Measurements from ENCODE around the gene NEDD8.
A peak's percentile ranks its signal among the peaks of the same experiment; 100 is the strongest.

NEDD8 gene

DNA sequence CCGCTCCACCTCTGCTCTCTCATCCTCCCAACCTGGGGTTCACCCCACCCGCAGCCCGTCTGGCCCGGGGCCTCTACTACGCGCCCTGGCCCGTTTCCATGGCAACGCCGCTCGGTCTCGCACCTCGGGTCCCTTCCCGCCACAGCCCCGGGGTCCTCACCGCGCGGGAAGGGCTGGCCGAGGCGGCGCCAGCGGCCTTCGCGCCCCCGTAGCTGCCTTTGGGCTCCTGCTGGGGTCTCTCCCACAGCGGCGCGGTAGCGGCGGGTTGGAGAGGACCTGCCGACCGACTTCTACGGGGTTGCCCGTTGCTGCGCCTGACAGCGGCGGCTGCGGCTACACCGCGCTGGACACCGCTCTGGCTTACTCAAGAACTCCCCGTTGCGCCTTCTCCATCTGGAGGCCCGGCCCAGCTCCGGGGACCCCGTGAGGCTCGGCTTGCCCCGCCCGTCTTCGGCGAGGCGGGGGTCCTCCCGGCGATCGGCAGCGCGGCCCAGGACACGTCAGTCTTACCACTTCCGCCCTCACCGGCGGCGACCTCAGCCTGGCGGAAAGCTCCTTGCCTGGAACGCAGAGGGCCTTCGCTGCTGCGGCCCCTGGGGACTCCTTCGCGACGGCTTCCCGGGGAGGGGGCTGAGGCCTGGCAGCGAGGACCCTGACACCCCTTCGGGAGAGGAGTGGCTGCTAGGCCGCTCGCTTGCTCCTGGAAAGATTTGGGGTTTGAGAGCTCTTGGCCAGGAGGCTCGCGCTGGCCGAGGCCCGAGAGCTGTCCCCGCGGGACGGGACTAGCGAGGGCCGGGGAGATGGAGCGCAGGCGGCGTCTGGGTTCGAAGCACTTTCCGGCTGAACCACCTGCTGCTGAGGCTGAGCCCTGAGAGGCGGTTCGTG lies 36.7 kb downstream of the NEDD8 start, which contains the start of gene TM9SF1:
Gene TM9SF1, minus strand, starts transcription at position 256 of the 885 bp plus-strand sequence. CDS start 422 bp downstream, outside the sequence.
- TF ChIP-seq SP1 (IDR thresholded peaks at IDR 0.05) (no peak), L3MBTL2 (conservative IDR thresholded peaks at IDR 0.05) (peak; percentile 100), PKNOX1 (IDR thresholded peaks at IDR 0.05) (peak; percentile 72), ELF4 (IDR thresholded peaks at IDR 0.05) (peak; percentile 95), TARDBP (IDR thresholded peaks at IDR 0.05) (no peak)
- POLR2A ChIA-PET: interaction anchor here (0.7 to 2.6 kb wide), 26 partner anchors 8 to 246 kb away, joined by 3 to 33 read pairs (median 6); partner anchors contain the start of genes CARMIL3, CHMP4A, DCAF11 and EMC9
- peak; percentile 90 for DNase-seq (ENCODE audit: extremely low spot score)
- CTCF ChIA-PET: interaction anchor here (0.9 to 1.6 kb wide), 3 partner anchors 35 to 236 kb away, joined by 3 to 4 read pairs (median 3); partner anchors contain the start of gene IRF9

GRCh38 chr14:24194873-24195185 lies 37.3 kb downstream of the NEDD8 start:
- CTCF ChIA-PET: interaction anchor here (1.6 kb wide), 1 partner anchor 237 kb away, joined by 3 read pairs; no protein-coding TSS in a partner anchor
- POLR2A ChIA-PET: interaction anchor here (0.9 to 2.6 kb wide), 10 partner anchors 7 to 101 kb away, joined by 3 to 33 read pairs (median 10); partner anchors contain the start of genes CHMP4A, DCAF11, EMC9 and NRL
- TF ChIP-seq SP1 (IDR thresholded peaks at IDR 0.05): no peak
- TF ChIP-seq ELF4 (IDR thresholded peaks at IDR 0.05): no peak
- TF ChIP-seq NFRKB (IDR thresholded peaks at IDR 0.05): no peak
- TF ChIP-seq L3MBTL2 (conservative IDR thresholded peaks at IDR 0.05): no peak
- no peak for TF ChIP-seq BHLHE40 (IDR thresholded peaks at IDR 0.05; ENCODE audit: borderline replicate concordance)
- TF ChIP-seq ARNT (IDR thresholded peaks at IDR 0.05): no peak
- no peak for TF ChIP-seq TARDBP (IDR thresholded peaks at IDR 0.05)
- no peak for TF ChIP-seq FOXA1 (IDR thresholded peaks at IDR 0.05)
- no peak for TF ChIP-seq CTBP1 (IDR thresholded peaks at IDR 0.05; ENCODE audit: borderline replicate concordance)
- no peak for TF ChIP-seq SUZ12 (IDR thresholded peaks at IDR 0.05)
- TF ChIP-seq FOXM1 (IDR thresholded peaks at IDR 0.05; ENCODE audit: borderline replicate concordance): no peak
- no peak for TF ChIP-seq ZNF384 (IDR thresholded peaks at IDR 0.05)
- TF ChIP-seq FOXK2 (IDR thresholded peaks at IDR 0.05): no peak
- TF ChIP-seq HDGF (IDR thresholded peaks at IDR 0.05; ENCODE audit: borderline replicate concordance): no peak
- TF ChIP-seq LEF1 (IDR thresholded peaks at IDR 0.05; ENCODE audit: borderline replicate concordance): no peak
- TF ChIP-seq PKNOX1 (IDR thresholded peaks at IDR 0.05): no peak
- no peak for DNase-seq (ENCODE audit: extremely low spot score)

DNA sequence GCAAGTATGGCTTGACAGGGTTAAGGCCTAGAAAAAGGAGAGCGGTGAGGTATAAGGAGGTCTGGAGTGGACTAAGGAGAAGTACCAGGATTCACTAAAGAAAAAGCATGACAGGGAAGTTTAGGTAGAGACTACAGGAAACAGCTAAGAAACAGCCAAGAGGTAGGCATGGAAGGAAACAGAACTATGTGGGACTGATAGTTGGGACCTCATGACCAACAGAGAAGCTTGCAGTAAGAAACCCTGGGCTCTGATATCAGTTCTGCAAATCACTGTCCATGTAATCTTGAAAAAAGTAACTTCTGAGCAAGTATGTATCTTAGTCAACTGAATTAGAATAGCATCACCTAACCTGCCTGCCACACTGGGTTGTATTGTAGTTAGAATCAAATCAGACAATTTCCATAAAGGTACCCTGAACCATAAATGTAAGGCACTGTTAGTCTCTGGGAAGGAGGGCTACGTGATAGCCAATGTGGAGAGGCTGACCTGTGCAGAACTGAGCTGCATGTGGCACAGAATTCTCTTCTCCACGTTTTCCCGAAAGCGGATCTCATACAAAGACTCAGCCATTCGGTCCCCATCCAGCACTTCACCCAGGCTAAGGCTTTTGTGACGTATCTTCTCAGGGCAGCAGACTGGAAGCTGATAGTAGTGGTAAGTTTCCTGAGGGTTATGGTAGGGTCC lies 37.8 kb downstream of the NEDD8 start:
- ChIA-PET POLR2A (interaction anchor here (0.7 to 2.6 kb wide), 7 partner anchors 9 to 80 kb away, joined by 3 to 16 read pairs (median 14); partner anchors contain the start of genes CHMP4A, DCAF11, EMC9 and NRL), CTCF (interaction anchor here (1.6 kb wide), 1 partner anchor 237 kb away, joined by 3 read pairs; no protein-coding TSS in a partner anchor)
- TF ChIP-seq FOXK2 (IDR thresholded peaks at IDR 0.05) (no peak), SUZ12 (IDR thresholded peaks at IDR 0.05) (no peak), ZNF384 (IDR thresholded peaks at IDR 0.05) (no peak), TARDBP (IDR thresholded peaks at IDR 0.05) (no peak), FOXA1 (IDR thresholded peaks at IDR 0.05) (no peak)
- no peak for DNase-seq (ENCODE audit: extremely low spot score)

DNA sequence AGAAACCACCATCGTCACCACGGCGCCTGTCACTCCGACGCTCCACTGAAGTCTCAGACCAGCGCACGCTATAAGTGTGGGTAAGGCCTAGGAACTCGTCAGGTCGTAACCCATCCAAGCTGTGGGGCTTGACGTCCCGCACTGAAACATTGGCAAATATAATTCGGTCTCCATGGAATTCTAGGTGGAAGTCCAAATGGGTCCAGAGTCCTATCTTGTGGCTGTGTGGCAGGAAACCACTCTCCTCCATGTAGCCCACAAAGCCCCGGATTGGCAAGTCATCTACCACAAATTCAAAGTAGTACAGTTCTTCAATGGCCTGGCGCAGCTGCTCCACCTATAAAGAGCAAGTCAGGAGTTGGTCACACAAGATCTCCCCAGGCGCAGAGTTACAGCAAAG lies 39.2 kb downstream of the NEDD8 start:
- CTCF ChIA-PET: no interaction called here
- DNase-seq (ENCODE audit: extremely low spot score): no peak
- no peak for TF ChIP-seq TARDBP (IDR thresholded peaks at IDR 0.05)
- TF ChIP-seq FOXA1 (IDR thresholded peaks at IDR 0.05): no peak
- no peak for TF ChIP-seq ARNT (IDR thresholded peaks at IDR 0.05)
- TF ChIP-seq HDGF (IDR thresholded peaks at IDR 0.05; ENCODE audit: borderline replicate concordance): no peak
- no peak for TF ChIP-seq ZNF384 (IDR thresholded peaks at IDR 0.05)
- TF ChIP-seq PKNOX1 (IDR thresholded peaks at IDR 0.05): no peak
- no peak for TF ChIP-seq FOXM1 (IDR thresholded peaks at IDR 0.05; ENCODE audit: borderline replicate concordance)
- no peak for TF ChIP-seq FOXK2 (IDR thresholded peaks at IDR 0.05)
- TF ChIP-seq ELF4 (IDR thresholded peaks at IDR 0.05): no peak
- TF ChIP-seq BHLHE40 (IDR thresholded peaks at IDR 0.05; ENCODE audit: borderline replicate concordance): no peak
- no peak for TF ChIP-seq CTBP1 (IDR thresholded peaks at IDR 0.05; ENCODE audit: borderline replicate concordance)
- TF ChIP-seq LEF1 (IDR thresholded peaks at IDR 0.05; ENCODE audit: borderline replicate concordance): no peak
- TF ChIP-seq SUZ12 (IDR thresholded peaks at IDR 0.05): no peak
- TF ChIP-seq L3MBTL2 (conservative IDR thresholded peaks at IDR 0.05): no peak
- TF ChIP-seq SP1 (IDR thresholded peaks at IDR 0.05): no peak
- TF ChIP-seq NFRKB (IDR thresholded peaks at IDR 0.05): no peak
- POLR2A ChIA-PET: no interaction called here

DNA sequence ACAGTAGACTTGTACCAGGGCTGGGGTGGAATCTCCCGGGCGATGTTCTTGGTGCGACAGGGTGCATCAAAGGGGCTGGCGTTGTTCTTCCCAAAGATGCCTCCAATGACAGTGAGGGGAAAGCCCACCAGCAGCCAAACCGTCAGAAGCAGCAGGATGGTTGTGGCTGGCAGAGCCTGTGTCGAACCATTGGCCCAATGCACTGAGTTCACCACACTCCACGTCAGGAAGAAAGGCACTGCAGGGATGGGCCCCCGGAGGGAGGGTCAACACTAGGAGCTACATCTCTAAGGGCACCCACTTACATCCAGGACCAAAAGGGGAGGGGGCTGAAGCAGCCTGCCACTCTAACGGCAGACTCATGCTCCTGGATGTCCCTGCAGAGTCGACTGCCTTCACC lies 41.8 kb downstream of the NEDD8 start:
- DNase-seq (ENCODE audit: extremely low spot score): no peak
- ChIA-PET CTCF (no interaction called here), POLR2A (interaction anchor here (1.0 to 3.2 kb wide), 4 partner anchors 10 to 76 kb away, joined by 4 to 15 read pairs (median 6); partner anchors contain the start of genes PSME1, PSME2 and RNF31)
- TF ChIP-seq BHLHE40 (IDR thresholded peaks at IDR 0.05; ENCODE audit: borderline replicate concordance) (no peak), CTBP1 (IDR thresholded peaks at IDR 0.05; ENCODE audit: borderline replicate concordance) (no peak), TARDBP (IDR thresholded peaks at IDR 0.05) (no peak), SUZ12 (IDR thresholded peaks at IDR 0.05) (no peak)
